Keratinocyte (primary cell): ENCODE measurements around the gene PAH. TPM values are rescaled to one million over a fixed set of nuclear protein-coding genes. Genes with fewer than 3 reads are reported as not detected.

Source experiments
- DNase-seq: peaks from one replicate; pipeline ENCODE4 v3.0.0-alpha.2; 2011; ENCODE audit warnings: low read depth, missing footprints, low spot score
- FAIRE-seq: peaks from 2 replicates; lab custom pipeline; 2011; peaks lifted over from hg19 to GRCh38; lab: Jason Lieb, UNC
- H2AFZ ChIP-seq: 2 replicates; pipeline ENCODE4 v1.6.0; 2012; ENCODE audit warnings: low read length, control low read depth, inconsistent platforms; ENCODE audit not compliant: control insufficient read depth
- H3K27ac ChIP-seq: 2 replicates; pipeline ENCODE4 v1.5.1; 2011; ENCODE audit warnings: low read length; ENCODE audit not compliant: control insufficient read depth, insufficient read depth
- H3K27me3 ChIP-seq: 3 replicates; pipeline ENCODE4 v1.6.0; 2011; ENCODE audit warnings: low read length; ENCODE audit not compliant: control insufficient read depth, insufficient read depth; ENCODE audit errors: extremely low read depth
- H3K36me3 ChIP-seq, 2 experiments: 2 replicates in 1 of 2; 3 replicates in 1 of 2; pipeline ENCODE4 v1.5.1; 2011; ENCODE audit warnings: low read length in 2 of 2, mild to moderate bottlenecking in 1 of 2; ENCODE audit not compliant: control insufficient read depth in 2 of 2, insufficient read depth in 2 of 2; ENCODE audit errors: extremely low read depth in 1 of 2
- H3K4me1 ChIP-seq: 3 replicates; pipeline ENCODE4 v1.5.1; 2011; ENCODE audit warnings: low read length; ENCODE audit not compliant: control insufficient read depth, insufficient read depth; ENCODE audit errors: extremely low read depth
- H3K4me2 ChIP-seq: 3 replicates; pipeline ENCODE4 v1.6.0; 2011; ENCODE audit warnings: low read depth, low read length; ENCODE audit not compliant: control insufficient read depth, insufficient read depth; ENCODE audit errors: extremely low read depth
- H3K4me3 ChIP-seq, 3 experiments: fragments of 200-600 bp in 1 of 3; sonication (generic) in 1 of 3; 2 replicates in 2 of 3; 3 replicates in 1 of 3; pipeline ENCODE4 v1.5.1; 2011 to 2016; ENCODE audit warnings: low read length in 3 of 3, mild to moderate bottlenecking in 3 of 3, control low read depth in 2 of 3, inconsistent platforms in 1 of 3, low read depth in 1 of 3, mixed read lengths in 1 of 3, mixed run types in 1 of 3, moderate library complexity in 1 of 3; ENCODE audit not compliant: control insufficient read depth in 2 of 3, insufficient read depth in 2 of 3; ENCODE audit errors: extremely low read depth in 1 of 3
- H3K79me2 ChIP-seq: 2 replicates; pipeline ENCODE4 v1.6.0; 2012; ENCODE audit warnings: low read length; ENCODE audit not compliant: control insufficient read depth, insufficient read depth
- H3K9ac ChIP-seq: 3 replicates; pipeline ENCODE4 v1.6.0; 2011; ENCODE audit warnings: low read length; ENCODE audit not compliant: control insufficient read depth, insufficient read depth; ENCODE audit errors: extremely low read depth
- H3K9me1 ChIP-seq: 3 replicates; pipeline ENCODE4 v1.6.0; 2011; ENCODE audit warnings: low read length; ENCODE audit not compliant: control insufficient read depth, insufficient read depth; ENCODE audit errors: extremely low read depth
- H3K9me3 ChIP-seq: 2 replicates; pipeline ENCODE4 v1.5.1; 2012; ENCODE audit warnings: low read depth, low read length; ENCODE audit not compliant: control insufficient read depth
- H4K20me1 ChIP-seq: 3 replicates; pipeline ENCODE4 v1.6.0; 2011; ENCODE audit warnings: low read length; ENCODE audit not compliant: control insufficient read depth, insufficient read depth; ENCODE audit errors: extremely low read depth
- CTCF ChIP-seq, 3 experiments: IDR thresholded peaks in 1 of 3; conservative IDR thresholded peaks in 1 of 3; optimal IDR thresholded peaks in 1 of 3; 2 replicates in 2 of 3; 3 replicates in 1 of 3; pipeline versions ENCODE3 to v1.5.1; 2011; ENCODE audit warnings: low read length in 3 of 3, mild to moderate bottlenecking in 3 of 3, moderate library complexity in 2 of 3, control low read depth in 1 of 3, inconsistent platforms in 1 of 3; ENCODE audit not compliant: insufficient read depth in 2 of 3; ENCODE audit errors: extremely low read depth in 1 of 3
- EZH2 ChIP-seq: IDR thresholded peaks from one replicate; pipeline ENCODE4 v1.6.1; 2012; ENCODE audit warnings: inconsistent platforms, mild to moderate bottlenecking, low read length, moderate library complexity
- dilution Hi-C: fragments of 300-500 bp; cut with MboI; formaldehyde crosslinking; loops from one replicate; pipeline ENCODE4 v1.7.0; 2020; ENCODE audit warnings: low sequenced_read_pairs; ENCODE audit not compliant: extremely low pct_ligation_motif_present
- polyA plus RNA-seq, 5 experiments: library from polyadenylated mRNA; depleted of rRNA in 3 of 5; stranded (reverse) in 3 of 5; stranded (forward) in 1 of 5; unstranded in 1 of 5; fragments of >200 nt; gene quantifications; 1 replicate in 1 of 5; 2 replicates in 3 of 5; 3 replicates in 1 of 5; pipeline versions ENCODE4 v1.2.1 to v1.2.3, GENCODE V29; 2011 to 2012; ENCODE audit warnings: missing spikeins in 2 of 5, low read depth in 1 of 5, low replicate concordance in 1 of 5

The PAH gene
- polyA plus RNA-seq, 1 donor (not counting 4 experiments of a cell fraction or from before 2014, with no cell fraction given): not detected

GRCh38 chr12:102965281-102966155, 48.5 kb upstream of the PAH start:
- no peaks in the 10 kb centered on the region for H3K4me1 ChIP-seq
- DNase-seq (no peak), FAIRE-seq (no peak)
- TF ChIP-seq EZH2 (peak; percentile 50), CTCF (optimal IDR thresholded peaks at IDR 0.05 in 1 of 3, IDR thresholded peaks at IDR 0.05 in 1 of 3, conservative IDR thresholded peaks at IDR 0.05 in 1 of 3; ENCODE audit: extremely low read depth in 1 of 3, insufficient read depth in 2 of 3, low read length in 3 of 3) (no peak)
- H3K27ac ChIP-seq: no peak overlapping the region
- H4K20me1 ChIP-seq: no peaks in the 10 kb centered on the region
- no peaks in the 10 kb centered on the region for H3K79me2 ChIP-seq
- H2AFZ ChIP-seq: no peak overlapping the region
- no peak overlapping the region for H3K4me2 ChIP-seq
- no peaks in the 10 kb centered on the region for H3K9me1 ChIP-seq
- no peaks in the 10 kb centered on the region for H3K36me3 ChIP-seq
- peaks cover 63% of the 10 kb centered on the region for H3K27me3 ChIP-seq
- dilution Hi-C loops: no loop called here
- H3K9me3 ChIP-seq: no peaks in the 10 kb centered on the region
- no peak overlapping the region for H3K9ac ChIP-seq
- H3K4me3 ChIP-seq: no peak overlapping the region

- H3K27me3 ChIP-seq: peaks cover 69% of the 10 kb centered on the region
- H3K4me3 ChIP-seq: peak overlapping the region in 1 of 3 experiments; percentile 21
- no peak overlapping the region for H3K27ac ChIP-seq
- dilution Hi-C loops: no loop called here
- no peaks in the 10 kb centered on the region for H3K36me3 ChIP-seq
- no peak overlapping the region for H2AFZ ChIP-seq
- H3K79me2 ChIP-seq: no peaks in the 10 kb centered on the region
- TF ChIP-seq CTCF (optimal IDR thresholded peaks at IDR 0.05 in 1 of 3, IDR thresholded peaks at IDR 0.05 in 1 of 3, conservative IDR thresholded peaks at IDR 0.05 in 1 of 3; ENCODE audit: extremely low read depth in 1 of 3, insufficient read depth in 2 of 3, low read length in 3 of 3) (no peak), EZH2 (no peak)
- no peaks in the 10 kb centered on the region for H3K9me1 ChIP-seq
- H3K4me2 ChIP-seq: peak overlapping the region; percentile 8
- H3K4me1 ChIP-seq: no peaks in the 10 kb centered on the region
- H3K9me3 ChIP-seq: no peaks in the 10 kb centered on the region
- no peak for DNase-seq
- H4K20me1 ChIP-seq: no peaks in the 10 kb centered on the region
- no peak overlapping the region for H3K9ac ChIP-seq
- FAIRE-seq: no peak
Observed at GRCh38 chr12:102964872-102965271, 47.8 kb upstream of the PAH start.
